Stimulated activated CD8-positive, alpha-beta memory T cell treated with anti-CD3 and anti-CD28 coated beads, Interleukin-4, amount 100 ng/mL, for 24 hours (primary cell): ENCODE results near the gene CCDC78.

Source experiments
- DNase-seq: peaks from one replicate; pipeline ENCODE4 v3.0.0-alpha.2; 2020; ENCODE audit warnings: low read depth

Gene CCDC78

DNA sequence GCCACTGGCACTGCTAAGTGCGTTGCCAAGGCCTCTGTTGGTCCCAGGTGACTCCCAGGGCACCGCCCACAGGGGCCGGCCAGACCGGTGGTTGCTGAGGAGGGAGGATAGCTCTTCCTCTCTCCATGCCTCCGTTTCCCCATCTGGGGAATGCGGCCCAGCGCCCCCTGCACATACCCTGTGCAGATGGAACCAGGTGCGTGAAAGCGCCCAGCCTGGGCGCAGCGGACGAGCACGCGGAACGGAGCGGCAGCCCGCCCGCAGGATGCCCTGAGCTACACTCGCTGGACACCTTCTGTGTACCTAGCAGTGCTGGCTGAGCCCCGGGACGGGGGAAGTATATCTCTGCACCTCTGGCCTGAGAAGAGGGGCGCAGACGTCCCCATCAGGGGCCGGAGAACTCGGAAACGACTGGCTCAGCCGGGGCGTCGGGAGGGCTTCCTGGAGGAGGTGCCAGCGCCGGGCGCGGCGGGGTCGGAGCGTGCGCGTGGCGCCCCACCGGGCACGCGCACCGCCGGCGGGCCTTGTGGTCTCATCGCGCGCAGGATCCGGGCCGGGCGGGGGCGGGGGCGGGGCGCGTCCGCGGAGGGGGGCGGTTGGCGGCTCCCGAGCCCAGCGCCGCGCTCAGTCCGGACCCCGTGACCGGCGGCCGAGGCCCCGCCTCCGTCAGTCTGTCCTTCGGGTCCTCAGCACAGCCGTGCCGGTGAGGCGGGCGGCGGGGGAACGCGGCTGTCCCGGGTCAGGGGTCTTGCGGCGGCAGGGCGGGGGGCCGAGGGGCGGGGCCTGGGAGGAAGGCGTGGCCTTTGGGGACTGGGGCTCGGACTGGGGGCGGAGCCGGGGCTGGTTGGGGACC is at the start of gene CCDC78, which contains the start of gene HAGHL:
CCDC78 (minus strand) TSS at position 6 of the 853 bp plus-strand sequence. CDS start 76 bp downstream, outside the sequence.
HAGHL (plus strand) TSS at position 669 of the 853 bp plus-strand sequence. CDS start 404 bp downstream, outside the sequence.
- peak; percentile 61 for DNase-seq

DNA sequence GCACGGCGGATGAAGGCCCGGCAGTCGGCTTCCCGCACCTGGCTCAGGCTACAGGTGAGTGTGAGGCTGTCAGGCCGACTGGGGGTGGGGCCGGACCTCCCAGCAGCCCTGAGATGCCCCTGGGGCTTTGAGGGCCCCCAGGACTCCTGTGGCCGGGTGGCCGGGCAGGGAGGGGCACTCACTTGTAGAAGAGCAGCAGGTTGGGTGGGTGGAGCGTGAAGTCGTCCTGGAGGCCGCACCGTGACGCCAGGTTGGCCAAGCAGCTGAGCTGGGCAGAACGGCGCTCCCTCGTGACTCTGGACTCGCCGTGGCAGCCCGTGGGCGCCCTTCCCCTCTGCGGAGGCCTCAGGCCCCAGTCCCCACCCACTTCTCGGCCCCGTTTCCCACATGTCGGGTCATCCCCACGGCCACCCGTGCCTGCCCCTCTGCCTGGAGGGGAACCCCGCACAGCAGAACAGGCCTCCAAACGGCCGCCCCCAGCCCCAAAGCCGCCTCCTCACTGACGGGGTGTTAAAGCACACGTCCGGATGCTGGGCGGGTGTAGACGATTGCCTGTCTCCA is 49.1 kb upstream of the CCDC78 start:
- no peak for DNase-seq

DNA sequence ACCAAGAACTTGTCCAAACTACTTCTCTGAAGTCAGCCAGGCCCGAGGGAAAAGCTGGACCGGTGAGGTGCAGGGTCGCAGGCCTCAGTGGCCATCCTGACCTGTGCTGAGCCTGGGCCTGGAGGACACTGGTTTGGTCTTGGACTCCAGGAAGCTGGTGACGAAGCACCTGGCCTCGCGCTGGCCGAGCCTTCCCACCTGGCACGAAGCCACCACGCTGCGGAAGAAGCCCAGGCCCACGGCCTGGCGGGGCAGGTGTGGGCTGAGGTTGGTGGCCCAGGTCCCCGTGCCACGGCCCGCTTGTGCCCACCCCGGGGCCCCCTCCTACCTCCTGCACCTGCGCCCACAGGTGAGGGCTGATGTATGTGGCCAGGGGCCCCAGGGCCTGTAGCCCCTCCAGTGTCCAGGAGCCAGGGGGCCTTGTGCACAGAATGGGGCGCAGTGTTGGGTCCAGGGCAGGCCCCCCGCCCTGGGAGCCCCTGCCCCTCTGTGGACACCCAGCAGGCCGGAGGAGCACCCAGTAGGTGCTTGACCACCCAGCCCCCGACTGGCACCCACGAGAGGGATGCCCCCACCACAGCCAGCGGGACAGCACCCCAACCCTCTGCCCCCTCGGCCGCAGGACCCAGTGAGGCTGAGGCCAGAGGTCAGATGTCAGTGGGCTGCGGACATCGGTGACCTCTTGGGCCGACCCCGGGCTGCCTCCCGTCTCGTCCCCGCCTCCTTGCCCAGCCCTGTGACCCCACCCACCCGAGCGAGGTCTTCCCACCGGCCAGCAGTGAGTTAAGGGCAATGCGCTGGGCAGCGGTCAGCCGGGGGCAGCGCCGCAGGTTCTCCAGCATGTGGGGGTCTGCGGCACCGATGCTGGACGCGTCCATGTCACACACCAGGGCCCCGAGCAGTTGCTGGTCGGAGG is 48.1 kb upstream of the CCDC78 start:
- DNase-seq = no peak

DNA sequence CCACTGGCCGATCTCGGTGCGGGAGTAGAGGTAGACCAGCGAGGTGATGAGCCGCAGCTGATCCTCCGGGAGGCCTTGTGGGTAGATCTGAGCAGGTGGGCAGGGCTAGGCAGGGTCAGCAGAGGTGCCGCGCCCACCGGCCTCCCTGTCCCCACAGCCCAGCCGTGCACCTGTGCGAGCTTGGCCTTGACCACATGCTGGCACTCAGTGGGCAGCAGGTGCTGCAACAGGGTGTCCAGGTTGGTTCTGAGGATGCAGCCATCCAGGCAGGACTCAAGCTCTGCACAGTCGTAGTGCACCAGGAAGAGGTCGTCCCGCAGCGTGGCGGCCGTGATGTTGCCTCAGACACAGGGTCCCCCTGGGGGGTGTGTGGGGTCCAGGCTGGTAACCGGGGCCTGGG is 46.7 kb upstream of the CCDC78 start:
- no peak for DNase-seq

DNA sequence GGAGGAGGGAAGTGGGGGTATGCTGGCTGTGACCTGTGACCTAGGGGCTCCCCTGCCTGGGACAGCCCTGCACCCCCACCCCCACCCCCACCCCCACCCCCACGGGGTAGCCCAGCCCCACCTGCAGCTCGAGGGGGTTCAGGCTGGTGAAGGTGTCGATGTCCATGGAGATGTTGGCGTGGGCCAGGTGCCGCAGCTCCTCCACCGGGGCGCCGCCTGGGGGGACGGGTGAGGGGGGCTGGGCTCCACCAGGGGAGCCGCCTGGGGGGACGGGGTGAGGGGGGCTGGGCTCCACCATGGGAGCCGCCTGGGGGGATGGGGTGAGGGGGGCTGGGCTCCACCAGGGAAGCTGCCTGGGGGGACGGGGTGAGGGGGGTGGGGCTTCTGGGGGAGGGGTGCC is 44.2 kb upstream of the CCDC78 start:
- no peak for DNase-seq

DNA sequence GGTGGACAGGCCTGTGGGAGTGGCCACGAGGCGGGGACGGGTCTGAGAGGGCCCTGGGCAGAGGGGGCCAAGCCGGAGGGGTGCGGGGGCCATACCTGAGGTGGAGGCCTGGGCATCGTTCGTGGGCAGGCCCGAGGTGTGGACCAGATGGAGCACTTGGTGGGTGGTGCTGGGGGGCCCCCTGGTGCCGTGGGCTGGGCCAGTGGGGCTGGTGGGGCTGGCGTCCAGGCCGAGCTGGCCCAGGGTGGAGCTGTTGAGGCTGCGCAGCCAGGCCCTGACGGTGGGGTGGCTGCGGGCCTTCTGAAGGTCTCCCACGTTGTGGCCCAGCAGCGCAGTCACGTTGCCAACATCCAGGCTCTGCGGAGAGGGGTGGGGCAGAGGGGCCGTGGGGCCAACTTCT is 43.7 kb upstream of the CCDC78 start:
- no peak for DNase-seq

DNA sequence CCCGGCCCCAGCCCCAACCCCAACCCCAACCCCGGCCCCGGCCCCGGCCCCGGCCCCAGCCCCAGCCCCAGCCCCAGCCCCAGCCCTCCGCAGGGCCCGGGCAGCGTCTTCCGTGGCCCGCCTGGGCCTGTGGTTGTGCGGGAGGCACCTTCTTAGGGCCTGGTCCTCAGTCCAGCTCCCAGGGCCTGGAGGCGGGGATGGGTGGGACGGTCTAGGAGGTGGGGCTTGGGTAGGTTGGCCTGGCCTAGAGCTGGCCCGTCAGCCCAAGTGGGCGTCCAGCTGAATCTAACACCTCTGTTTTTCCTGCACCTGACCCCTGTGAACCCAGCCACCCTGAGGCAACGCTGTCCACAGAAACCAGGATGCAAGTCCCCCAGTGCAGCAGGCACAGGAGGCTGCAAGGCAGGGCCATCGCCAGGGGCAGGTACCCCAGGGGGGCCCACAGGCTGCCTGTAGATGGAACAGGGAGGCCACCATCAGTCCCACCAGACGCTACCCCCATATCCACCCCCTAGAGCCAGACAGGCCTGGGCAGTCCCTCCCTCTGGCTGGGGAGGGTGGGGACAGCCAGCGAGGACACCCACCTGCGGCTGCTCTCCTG is 43.0 kb upstream of the CCDC78 start:
- no peak for DNase-seq

DNA sequence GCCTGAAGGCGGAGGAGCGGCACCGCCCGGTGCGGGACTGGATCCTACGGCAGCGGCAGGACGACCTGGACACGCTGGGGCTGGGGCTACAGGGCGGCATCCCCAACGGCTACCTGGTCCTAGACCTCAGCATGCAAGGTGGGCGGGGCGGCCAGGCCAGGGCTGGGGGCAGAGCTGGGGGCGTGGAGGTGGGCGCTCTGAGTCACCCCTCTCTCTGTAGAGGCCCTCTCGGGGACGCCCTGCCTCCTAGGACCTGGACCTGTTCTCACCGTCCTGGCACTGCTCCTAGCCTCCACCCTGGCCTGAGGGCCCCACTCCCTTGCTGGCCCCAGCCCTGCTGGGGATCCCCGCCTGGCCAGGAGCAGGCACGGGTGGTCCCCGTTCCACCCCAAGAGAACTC is 42.2 kb upstream of the CCDC78 start:
- DNase-seq = no peak

DNA sequence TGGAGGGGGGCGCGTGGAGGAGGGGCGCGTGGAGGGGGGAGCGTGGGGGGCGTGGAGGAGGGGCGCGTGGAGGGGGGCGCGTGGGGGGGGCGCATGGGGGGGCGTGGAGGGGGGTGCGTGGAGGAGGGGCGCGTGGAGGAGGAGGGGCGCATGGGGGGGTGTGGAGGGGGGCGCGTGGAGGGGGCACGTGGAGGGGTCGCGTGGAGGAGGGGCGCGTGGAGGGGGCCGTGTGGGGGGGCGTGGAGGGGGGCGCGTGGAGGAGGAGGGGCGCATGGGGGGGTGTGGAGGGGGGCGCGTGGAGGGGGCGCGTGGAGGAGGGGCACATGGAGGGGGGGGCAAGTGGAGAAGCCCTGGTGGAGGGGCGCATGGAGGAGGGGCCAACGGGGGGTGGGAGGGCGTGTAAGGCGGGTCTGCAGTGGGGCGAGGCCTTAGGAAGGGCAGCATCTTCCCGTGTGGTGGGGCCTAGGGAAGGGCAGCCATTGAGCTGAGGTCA is 41.5 kb upstream of the CCDC78 start:
- DNase-seq = no peak

DNA sequence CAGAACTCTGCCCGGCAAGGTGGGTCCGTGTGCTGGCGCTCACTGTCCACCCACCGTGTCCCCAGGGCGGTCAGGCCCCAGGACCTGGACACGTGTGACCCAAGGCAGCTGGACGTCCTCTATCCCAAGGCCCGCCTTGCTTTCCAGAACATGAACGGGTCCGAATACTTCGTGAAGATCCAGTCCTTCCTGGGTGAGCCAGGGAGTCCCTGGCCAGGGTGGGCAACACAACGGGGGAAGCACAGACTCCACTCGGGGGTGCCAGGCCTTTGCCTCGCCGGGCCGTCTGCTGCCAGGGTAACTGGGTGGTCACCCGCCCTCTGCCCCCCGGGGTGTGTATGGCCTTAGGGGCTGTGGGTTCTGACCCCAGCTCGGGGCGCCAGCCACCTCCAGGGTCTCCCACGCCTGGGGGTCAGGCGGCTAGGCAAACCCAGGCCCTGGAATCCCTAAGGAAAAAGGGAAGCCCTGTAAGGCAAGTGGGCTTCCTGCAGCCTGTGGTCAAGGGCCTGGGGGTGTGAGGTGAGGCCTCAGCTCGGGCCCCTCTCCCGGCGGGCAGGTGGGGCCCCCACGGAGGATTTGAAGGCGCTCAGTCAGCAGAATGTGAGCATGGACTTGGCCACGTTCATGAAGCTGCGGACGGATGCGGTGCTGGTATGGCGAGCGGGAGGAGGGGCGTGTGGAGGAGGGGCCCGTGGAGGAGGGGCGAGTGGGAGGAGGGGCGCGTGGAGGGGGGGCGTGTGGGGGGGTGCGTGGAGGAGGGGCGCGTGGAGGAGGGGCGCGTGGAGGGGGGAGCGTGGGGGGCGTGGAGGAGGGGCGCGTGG is 40.8 kb upstream of the CCDC78 start:
- no peak for DNase-seq

DNA sequence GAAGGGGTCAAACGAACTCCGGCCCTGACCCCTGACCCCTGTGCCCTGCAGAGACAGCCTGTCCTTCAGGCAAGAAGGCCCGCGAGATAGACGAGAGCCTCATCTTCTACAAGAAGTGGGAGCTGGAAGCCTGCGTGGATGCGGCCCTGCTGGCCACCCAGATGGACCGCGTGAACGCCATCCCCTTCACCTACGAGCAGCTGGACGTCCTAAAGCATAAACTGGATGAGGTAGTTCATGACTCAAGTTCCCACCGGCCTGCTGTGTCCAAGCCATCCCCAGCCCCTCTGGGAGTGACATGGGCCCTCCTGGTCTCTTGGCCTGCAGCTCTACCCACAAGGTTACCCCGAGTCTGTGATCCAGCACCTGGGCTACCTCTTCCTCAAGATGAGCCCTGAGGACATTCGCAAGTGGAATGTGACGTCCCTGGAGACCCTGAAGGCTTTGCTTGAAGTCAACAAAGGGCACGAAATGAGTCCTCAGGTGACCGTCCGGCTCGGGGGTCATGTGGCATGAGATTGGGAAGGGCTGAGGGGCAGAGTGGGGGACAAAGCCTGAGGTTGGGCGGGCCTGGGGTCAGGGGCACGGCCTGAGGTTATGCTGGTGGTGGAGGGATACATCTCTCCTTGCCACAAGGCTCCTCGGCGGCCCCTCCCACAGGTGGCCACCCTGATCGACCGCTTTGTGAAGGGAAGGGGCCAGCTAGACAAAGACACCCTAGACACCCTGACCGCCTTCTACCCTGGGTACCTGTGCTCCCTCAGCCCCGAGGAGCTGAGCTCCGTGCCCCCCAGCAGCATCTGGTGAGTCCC is 40.0 kb upstream of the CCDC78 start:
- DNase-seq = no peak

DNA sequence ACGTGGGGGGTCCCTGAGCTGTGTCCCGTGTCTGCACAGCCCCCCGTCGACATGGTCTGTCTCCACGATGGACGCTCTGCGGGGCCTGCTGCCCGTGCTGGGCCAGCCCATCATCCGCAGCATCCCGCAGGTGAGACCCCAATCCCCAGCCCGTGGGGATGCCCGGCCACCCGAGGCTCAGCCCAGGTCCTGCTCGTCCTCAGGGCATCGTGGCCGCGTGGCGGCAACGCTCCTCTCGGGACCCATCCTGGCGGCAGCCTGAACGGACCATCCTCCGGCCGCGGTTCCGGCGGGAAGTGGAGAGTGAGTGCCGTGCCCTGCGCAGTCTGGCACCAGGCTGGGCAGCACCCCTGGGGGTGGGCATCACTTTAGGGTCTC is 39.2 kb upstream of the CCDC78 start:
- no peak for DNase-seq

DNA sequence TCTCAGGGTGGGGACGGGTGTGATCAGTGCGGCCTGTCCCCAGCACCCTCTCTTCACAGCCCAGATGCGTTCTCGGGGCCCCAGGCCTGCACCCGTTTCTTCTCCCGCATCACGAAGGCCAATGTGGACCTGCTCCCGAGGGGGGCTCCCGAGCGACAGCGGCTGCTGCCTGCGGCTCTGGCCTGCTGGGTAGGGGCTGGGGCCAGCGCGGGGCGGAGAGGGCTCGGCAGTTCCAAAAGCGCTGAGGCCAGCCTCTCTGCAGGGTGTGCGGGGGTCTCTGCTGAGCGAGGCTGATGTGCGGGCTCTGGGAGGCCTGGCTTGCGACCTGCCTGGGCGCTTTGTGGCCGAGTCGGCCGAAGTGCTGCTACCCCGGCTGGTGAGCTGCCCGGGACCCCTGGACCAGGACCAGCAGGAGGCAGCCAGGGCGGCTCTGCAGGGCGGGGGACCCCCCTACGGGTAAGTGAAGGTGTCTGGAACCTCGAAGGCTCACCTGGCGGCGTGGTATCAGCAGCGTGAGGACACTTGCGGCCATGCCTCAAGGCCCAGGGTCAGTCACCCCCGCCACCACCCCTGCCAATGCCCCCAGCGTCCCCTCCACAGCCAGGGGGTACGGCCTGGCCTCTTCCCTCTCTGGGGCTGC is 38.7 kb upstream of the CCDC78 start:
- DNase-seq = no peak

DNA sequence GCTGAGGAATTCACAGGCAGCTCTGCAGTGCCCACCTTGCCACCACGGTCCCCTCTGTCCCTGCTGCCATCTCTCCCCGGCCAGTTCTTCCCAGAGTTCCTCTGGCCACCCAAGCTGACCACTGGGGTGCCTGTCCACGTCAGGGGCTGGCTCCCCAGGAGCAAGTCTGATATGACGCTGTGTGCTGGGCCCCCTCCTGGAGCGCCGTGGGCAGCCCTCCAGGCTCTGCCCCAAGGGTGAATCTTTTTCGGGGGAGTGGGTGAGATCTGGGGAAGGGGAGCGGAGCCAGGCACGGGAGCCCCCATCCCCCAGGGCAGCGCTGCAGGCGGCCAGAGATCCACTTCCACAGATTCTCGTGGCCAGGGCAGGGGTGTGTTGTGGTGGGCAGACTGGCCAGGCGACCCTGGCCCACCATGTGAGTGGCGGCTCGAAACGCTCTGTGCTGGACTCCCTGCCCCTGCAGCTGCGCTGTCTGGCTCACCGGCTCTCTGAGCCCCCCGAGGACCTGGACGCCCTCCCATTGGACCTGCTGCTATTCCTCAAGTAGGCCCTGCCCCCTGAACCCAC is 38.0 kb upstream of the CCDC78 start:
- no peak for DNase-seq

DNA sequence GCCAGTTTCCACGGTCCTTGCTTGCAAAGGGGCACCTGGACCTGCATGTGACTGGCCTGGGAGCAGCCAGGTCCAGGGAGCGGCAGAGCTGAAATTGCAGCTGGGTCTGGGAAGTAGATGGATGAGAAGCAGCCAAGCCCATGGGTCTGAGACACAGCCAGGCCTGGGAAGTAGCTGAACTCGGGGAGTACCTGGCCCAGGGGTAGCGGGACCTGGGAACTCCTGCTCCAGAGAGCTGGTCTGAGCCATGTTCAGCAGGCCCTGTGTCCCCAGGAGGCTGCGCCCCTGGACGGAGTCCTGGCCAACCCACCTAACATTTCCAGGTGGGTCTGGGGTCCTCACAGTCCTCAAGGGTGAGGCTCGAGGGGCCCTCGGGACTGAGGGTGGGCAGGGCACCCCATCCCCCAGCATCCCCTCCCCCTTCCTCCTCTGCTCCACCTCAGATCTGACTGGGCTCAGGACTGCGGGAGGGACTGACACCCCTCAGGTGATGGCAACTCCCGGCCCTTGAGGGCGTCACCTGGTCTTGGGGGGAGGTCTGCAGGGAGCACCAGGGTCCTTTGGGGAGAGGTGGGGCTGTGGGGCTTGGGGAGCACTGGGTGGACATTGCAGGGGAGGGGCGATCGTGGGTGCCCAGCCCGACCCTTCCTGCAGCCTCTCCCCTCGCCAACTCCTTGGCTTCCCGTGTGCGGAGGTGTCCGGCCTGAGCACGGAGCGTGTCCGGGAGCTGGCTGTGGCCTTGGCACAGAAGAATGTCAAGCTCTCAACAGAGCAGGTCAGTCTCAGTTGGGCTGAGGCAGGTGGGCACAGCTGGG is 37.3 kb upstream of the CCDC78 start:
- no peak for DNase-seq

DNA sequence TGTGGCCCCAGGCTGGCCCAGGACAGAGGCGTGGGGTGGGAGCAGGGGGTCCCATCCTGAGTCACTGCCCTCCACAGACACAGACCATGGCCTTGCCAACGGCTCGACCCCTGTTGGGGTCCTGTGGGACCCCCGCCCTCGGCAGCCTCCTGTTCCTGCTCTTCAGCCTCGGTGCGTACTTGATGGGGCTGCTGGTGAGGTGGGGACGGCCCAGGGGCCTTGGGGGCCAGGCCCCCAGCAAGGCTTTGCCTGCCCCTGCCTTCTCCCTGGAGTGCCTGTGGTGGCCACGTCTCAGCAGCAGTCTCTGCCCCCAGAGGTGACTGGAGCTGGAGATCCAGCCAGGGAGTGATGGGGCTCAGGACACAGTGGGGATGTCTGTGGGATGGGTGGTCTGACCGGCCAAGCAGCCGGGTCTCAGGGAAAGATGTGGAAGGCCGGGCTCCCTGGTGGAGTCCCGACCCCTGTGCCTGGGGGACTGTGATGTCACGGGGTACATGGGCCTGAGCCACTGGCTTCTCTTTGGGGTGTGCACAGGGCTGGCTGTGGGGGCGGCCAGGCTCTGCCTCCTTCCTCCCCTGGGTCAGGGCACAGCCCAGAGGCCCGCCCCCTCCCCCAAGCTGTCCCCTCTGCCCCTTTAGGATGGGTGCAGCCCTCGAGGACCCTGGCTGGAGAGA is 36.5 kb upstream of the CCDC78 start:
- no peak for DNase-seq

DNA sequence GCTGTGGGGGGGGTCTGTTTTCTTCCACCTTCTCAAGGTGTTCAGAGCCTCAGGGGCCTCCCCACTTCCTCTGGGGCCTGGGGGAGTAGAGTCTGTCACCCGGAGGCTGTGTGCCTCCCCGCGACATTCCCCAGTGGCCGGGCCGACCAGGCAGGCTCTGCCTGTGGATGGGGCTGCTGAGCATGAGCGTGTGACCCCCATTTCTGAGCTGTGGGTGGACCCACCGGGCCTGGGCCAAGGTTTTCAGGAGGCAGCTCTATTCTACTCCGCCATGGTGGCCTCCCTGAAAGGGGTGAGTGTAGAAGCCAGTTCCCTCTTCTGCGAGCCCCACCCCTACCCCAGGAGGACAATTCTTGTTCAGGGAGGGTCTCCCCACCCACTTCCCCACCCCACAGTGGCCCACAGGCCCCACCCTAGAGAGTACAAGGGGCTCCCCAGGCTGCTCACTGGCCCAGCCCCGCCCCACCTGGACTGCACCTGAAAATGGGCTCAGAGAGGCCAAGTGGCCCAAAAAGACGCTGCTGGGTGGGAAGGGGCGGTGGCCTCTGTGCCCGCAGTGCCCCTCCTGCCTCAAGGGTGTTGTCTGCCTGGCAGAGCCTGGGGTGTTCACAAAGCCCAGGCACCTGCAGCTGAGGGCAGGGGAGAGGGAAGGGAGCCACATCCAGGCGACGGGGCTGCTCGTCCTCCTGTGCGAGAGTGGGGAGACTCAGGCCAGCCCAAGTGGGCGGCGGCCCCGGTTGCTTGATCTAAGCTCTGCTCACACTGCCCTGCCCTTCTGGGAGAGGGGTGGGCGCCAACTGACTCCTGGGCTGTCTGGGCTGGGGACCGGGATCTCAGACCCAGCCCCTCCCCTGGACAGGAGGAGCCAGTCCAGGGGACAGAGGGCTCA is 35.6 kb upstream of the CCDC78 start:
- DNase-seq = no peak
